Osteocyte (in vitro differentiated cells): ENCODE results near the gene MYEOV. TPM values are rescaled to one million over a fixed set of nuclear protein-coding genes. Genes with fewer than 3 reads are reported as not detected.

ENCODE experiments used
- DNase-seq: peaks from one replicate; pipeline ENCODE4 v3.0.0; 2021; ENCODE audit warnings: mixed read lengths; ENCODE audit not compliant: unreplicated experiment; ENCODE audit errors: extremely low spot score
- H3K27ac Mint-ChIP-seq: one replicate; pipeline ENCODE4 v1.8.0; 2021; ENCODE audit warnings: mild to moderate bottlenecking, mixed read lengths; ENCODE audit not compliant: unreplicated experiment
- H3K27me3 Mint-ChIP-seq: one replicate; pipeline ENCODE4 v1.8.0; 2021; ENCODE audit warnings: mixed read lengths; ENCODE audit not compliant: unreplicated experiment
- H3K36me3 Mint-ChIP-seq: one replicate; pipeline ENCODE4 v1.8.0; 2021; ENCODE audit warnings: mixed read lengths; ENCODE audit not compliant: unreplicated experiment
- H3K4me1 Mint-ChIP-seq: one replicate; pipeline ENCODE4 v1.8.0; 2021; ENCODE audit warnings: mixed read lengths; ENCODE audit not compliant: unreplicated experiment
- H3K4me3 Mint-ChIP-seq: one replicate; pipeline ENCODE4 v1.8.0; 2021; ENCODE audit warnings: mild to moderate bottlenecking, moderate library complexity, mixed read lengths; ENCODE audit not compliant: unreplicated experiment
- H3K9me3 Mint-ChIP-seq: one replicate; pipeline ENCODE4 v1.8.0; 2021; ENCODE audit warnings: mixed read lengths; ENCODE audit not compliant: unreplicated experiment
- CTCF ChIP-seq: fragments of 200-600 bp; sonication (generic); IDR thresholded peaks from 2 replicates; pipeline ENCODE4 v1.5.0; 2021; ENCODE audit warnings: antibody characterized with exemption, mild to moderate bottlenecking, moderate library complexity
- total RNA-seq: library from RNA; stranded (reverse); gene quantifications from 2 replicates; pipeline ENCODE4 v1.2.1, GENCODE V29; 2021

MYEOV gene
- total RNA-seq, 1 donor from 2014 or later, result 1.8 TPM

- Mint-ChIP-seq H3K36me3 (no peaks in the 10 kb centered on the region), H3K4me3 (no peak overlapping the region), H3K9me3 (no peaks in the 10 kb centered on the region), H3K27ac (no peak overlapping the region), H3K4me1 (peaks cover 15% of the 10 kb centered on the region), H3K27me3 (peaks cover 7% of the 10 kb centered on the region)
- no peak for DNase-seq
- no peak for TF ChIP-seq CTCF
Observed at GRCh38 chr11:69274531-69275016, 19.4 kb upstream of the MYEOV start.

- no peak for TF ChIP-seq CTCF
- no peak overlapping the region for H3K4me3 Mint-ChIP-seq
- DNase-seq, result no peak
- no peaks in the 10 kb centered on the region for H3K36me3 Mint-ChIP-seq
- peaks cover 7% of the 10 kb centered on the region for H3K27me3 Mint-ChIP-seq
- no peak overlapping the region for H3K27ac Mint-ChIP-seq
- peaks cover 15% of the 10 kb centered on the region for H3K4me1 Mint-ChIP-seq
- H3K9me3 Mint-ChIP-seq, result no peaks in the 10 kb centered on the region
Observed at GRCh38 chr11:69275178-69275577, 18.8 kb upstream of the MYEOV start.

GRCh38 chr11:69276165-69276564, 17.8 kb upstream of the MYEOV start:
- Mint-ChIP-seq H3K36me3 (no peaks in the 10 kb centered on the region), H3K27ac (no peak overlapping the region), H3K4me3 (no peak overlapping the region), H3K27me3 (peaks cover 7% of the 10 kb centered on the region), H3K9me3 (no peaks in the 10 kb centered on the region), H3K4me1 (peaks cover 15% of the 10 kb centered on the region)
- no peak for DNase-seq
- TF ChIP-seq CTCF, result no peak

- Mint-ChIP-seq H3K4me3 (no peak overlapping the region), H3K4me1 (peaks cover 15% of the 10 kb centered on the region), H3K27ac (no peak overlapping the region), H3K9me3 (no peaks in the 10 kb centered on the region), H3K36me3 (no peaks in the 10 kb centered on the region), H3K27me3 (peaks cover 3% of the 10 kb centered on the region)
- DNase-seq, result no peak
- TF ChIP-seq CTCF, result no peak
Observed at GRCh38 chr11:69277074-69277809, 16.7 kb upstream of the MYEOV start.

- no peak for DNase-seq
- Mint-ChIP-seq H3K27ac (no peak overlapping the region), H3K27me3 (peaks cover 2% of the 10 kb centered on the region), H3K9me3 (no peaks in the 10 kb centered on the region), H3K4me1 (peaks cover 15% of the 10 kb centered on the region), H3K36me3 (no peaks in the 10 kb centered on the region), H3K4me3 (no peak overlapping the region)
- no peak for TF ChIP-seq CTCF
Observed at GRCh38 chr11:69278091-69278867, 15.7 kb upstream of the MYEOV start.
